NOMO-1 (cell line): ENCODE measurements around the gene PC.
A peak's percentile ranks its signal among the peaks of the same experiment; 100 is the strongest.

Experiments used
- DNase-seq, 2 experiments: peaks; one replicate each; lab custom pipeline; 2025; ENCODE audit not compliant: unreplicated experiment in 2 of 2; lab: John Stamatoyannopoulos, UW

PC gene

GRCh38 chr11:66981976-66982578 is 23.9 kb upstream of the PC start:
- peak; percentile 62 to 80 for DNase-seq

- no peak for DNase-seq
Observed at GRCh38 chr11:66979336-66979980, 21.3 kb upstream of the PC start.

GRCh38 chr11:66978717-66979116 is 20.5 kb upstream of the PC start:
- no peak for DNase-seq

- DNase-seq, result no peak
Observed at GRCh38 chr11:66978229-66978628, 20.0 kb upstream of the PC start.

GRCh38 chr11:66976925-66977324 is 18.7 kb upstream of the PC start:
- DNase-seq, result no peak

- DNase-seq, result no peak
Observed at GRCh38 chr11:66976028-66976467, 17.9 kb upstream of the PC start.

- DNase-seq, result no peak
Observed at GRCh38 chr11:66975405-66976027, 17.3 kb upstream of the PC start.

- no peak for DNase-seq
Observed at GRCh38 chr11:66974724-66975404, 16.7 kb upstream of the PC start, which contains the start of gene C11orf86. Gene C11orf86 (plus strand): TSS chr11:66975304. CDS start chr11:66975363, 59 bp downstream.

- DNase-seq, result peak; percentile 35 to 54
Observed at GRCh38 chr11:66973956-66974580, 15.9 kb upstream of the PC start.

- DNase-seq, result no peak
Observed at GRCh38 chr11:66971488-66971887, 13.3 kb upstream of the PC start.

- DNase-seq, result peak; percentile 93 to 98
Observed at GRCh38 chr11:66970807-66971442, 12.7 kb upstream of the PC start.

GRCh38 chr11:66970371-66970806 is 12.2 kb upstream of the PC start:
- no peak for DNase-seq

- no peak for DNase-seq
Observed at GRCh38 chr11:66969584-66970225, 11.5 kb upstream of the PC start.

GRCh38 chr11:66967670-66968425 is 9.7 kb upstream of the PC start:
- no peak for DNase-seq

GRCh38 chr11:66966351-66966750 is 8.2 kb upstream of the PC start:
- DNase-seq, result no peak

- DNase-seq, result no peak
Observed at GRCh38 chr11:66964495-66964894, 6.3 kb upstream of the PC start.

- no peak for DNase-seq
Observed at GRCh38 chr11:66962801-66963200, 4.6 kb upstream of the PC start.

- no peak for DNase-seq
Observed at GRCh38 chr11:66962247-66962646, 4.1 kb upstream of the PC start.

- peak in 1 of 2 experiments; percentile 39 for DNase-seq
Observed at GRCh38 chr11:66961691-66962213, 3.6 kb upstream of the PC start.
